GM12878 (cell line): ENCODE results near the gene TRPC5OS. TPM values are rescaled to one million over a fixed set of nuclear protein-coding genes. Genes with fewer than 3 reads are reported as not detected.

ENCODE experiments used
- ATAC-seq: fragments of 200-7000 bp; cut with Tn5 transposase; 3 replicates; pipeline ENCODE4 v1.9.1; 2020; ENCODE audit warnings: mild to moderate bottlenecking, moderate library complexity
- BruUV-seq: library from RNA; stranded (reverse); fragments of 400-500 nt; replicated peaks from 2 replicates; lab custom pipeline; 2021; lab: Mats Ljungman, UMichigan
- CTCF ChIA-PET: fragments of 300-600 bp; sonication (Branson Sonifier 250); formaldehyde crosslinking; extraction: SDS; loops from one replicate; lab custom pipeline; 2021; ENCODE audit warnings: inconsistent platforms; lab: Yijun Ruan, JAX
- POLR2A ChIA-PET: fragments of 350-600 bp; formaldehyde crosslinking; extraction: SDS; loops from one replicate; lab custom pipeline; 2021; ENCODE audit warnings: inconsistent platforms; lab: Charles Lee
- RAD21 ChIA-PET: fragments of 300-600 bp; sonication (Branson Sonifier 250); formaldehyde crosslinking; loops from one replicate; lab custom pipeline; 2023; ENCODE audit warnings: antibody characterized with exemption; ENCODE audit not compliant: unreplicated experiment; lab: Charles Lee
- SMC1A ChIA-PET: fragments of 300-600 bp; sonication (Branson Sonifier 250); formaldehyde crosslinking; loops from one replicate; lab custom pipeline; 2023; ENCODE audit not compliant: unreplicated experiment, uncharacterized antibody; lab: Charles Lee
- DNase-seq: peaks from one replicate; pipeline ENCODE4 v3.0.0-alpha.2; 2011; ENCODE audit warnings: low read depth, low spot score
- FAIRE-seq: peaks from 3 replicates; lab custom pipeline; 2011; peaks lifted over from hg19 to GRCh38; lab: Jason Lieb, UNC
- H2AFZ ChIP-seq: 2 replicates; pipeline ENCODE4 v1.6.0; 2011; ENCODE audit warnings: low read depth, low read length, control low read depth; ENCODE audit not compliant: control insufficient read depth
- H3K27ac ChIP-seq: 2 replicates; pipeline ENCODE4 v1.5.1; 2011; ENCODE audit warnings: control low read depth; ENCODE audit not compliant: control insufficient read depth, insufficient read depth
- H3K27me3 ChIP-seq, 2 experiments: replicated peaks in 1 of 2; 2 replicates each; pipeline versions ENCODE4 v1.6.0 to v1.6.1; 2011; ENCODE audit warnings: low read length in 1 of 2; ENCODE audit not compliant: control insufficient read depth in 2 of 2, insufficient read depth in 2 of 2
- H3K36me3 ChIP-seq, 2 experiments: 2 replicates each; pipeline ENCODE4 v1.5.1; 2011; ENCODE audit warnings: low read length in 1 of 2; ENCODE audit not compliant: control insufficient read depth in 2 of 2, insufficient read depth in 2 of 2
- H3K4me1 ChIP-seq: 2 replicates; pipeline ENCODE4 v1.6.1; 2011; ENCODE audit warnings: mild to moderate bottlenecking, low read length, moderate library complexity, mixed read lengths; ENCODE audit not compliant: control insufficient read depth, insufficient read depth
- H3K4me2 ChIP-seq: 2 replicates; pipeline ENCODE4 v1.6.0; 2011; ENCODE audit warnings: control low read depth; ENCODE audit not compliant: control insufficient read depth, insufficient read depth
- H3K4me3 ChIP-seq: fragments of 200-600 bp; sonication (generic); 2 replicates; pipeline ENCODE4 v1.5.1; 2016
- H3K79me2 ChIP-seq: 2 replicates; pipeline ENCODE4 v1.6.0; 2011; ENCODE audit warnings: low read length; ENCODE audit not compliant: control insufficient read depth, insufficient read depth
- H3K9ac ChIP-seq: 2 replicates; pipeline ENCODE4 v1.8.0; 2011; ENCODE audit warnings: low read length, control low read depth, mixed read lengths; ENCODE audit not compliant: control insufficient read depth, insufficient read depth
- H3K9me3 ChIP-seq: replicated peaks from 3 replicates; pipeline ENCODE4 v1.5.1; 2011; ENCODE audit warnings: mild to moderate bottlenecking, low read length; ENCODE audit not compliant: control insufficient read depth, insufficient read depth
- H4K20me1 ChIP-seq: 2 replicates; pipeline ENCODE4 v1.6.0; 2011; ENCODE audit not compliant: control insufficient read depth, insufficient read depth
- BCL11A ChIP-seq: IDR thresholded peaks from 2 replicates; pipeline ENCODE4 v1.6.1; 2011; ENCODE audit warnings: low read depth, low read length
- CHD4 ChIP-seq: fragments of 200-600 bp; sonication (generic); IDR thresholded peaks from 2 replicates; pipeline ENCODE4 v1.6.1; 2016; ENCODE audit warnings: mild to moderate bottlenecking
- FOXM1 ChIP-seq: IDR thresholded peaks from 2 replicates; pipeline ENCODE4 v1.6.1; 2012; ENCODE audit warnings: low read depth, mild to moderate bottlenecking, inconsistent platforms, low read length, moderate library complexity
- IRF4 ChIP-seq: IDR thresholded peaks from 2 replicates; pipeline ENCODE4 v1.6.1; 2011; ENCODE audit warnings: low read depth, low read length
- KLF5 ChIP-seq: fragments of 450-650 bp; IDR thresholded peaks from 2 replicates; pipeline ENCODE4 v1.6.1; 2014; ENCODE audit warnings: mild to moderate bottlenecking; ENCODE audit not compliant: partially characterized antibody
- MEF2A ChIP-seq: IDR thresholded peaks from 2 replicates; pipeline ENCODE4 v1.6.1; 2011; ENCODE audit warnings: low read depth, mild to moderate bottlenecking, low read length, moderate library complexity; ENCODE audit not compliant: insufficient read depth
- NRF1 ChIP-seq: conservative IDR thresholded peaks from 2 replicates; pipeline ENCODE4 v1.6.1; 2011; ENCODE audit warnings: mild to moderate bottlenecking, low read depth, low read length, improper control_type of control experiment
- POU2F2 ChIP-seq: IDR thresholded peaks from 3 replicates; pipeline ENCODE4 v1.6.1; 2011; ENCODE audit warnings: low read depth, mild to moderate bottlenecking, low read length, borderline replicate concordance
- SMAD1 ChIP-seq: fragments of 450-650 bp; IDR thresholded peaks from 2 replicates; pipeline ENCODE4 v1.6.1; 2018; ENCODE audit warnings: mild to moderate bottlenecking, low read depth; ENCODE audit not compliant: partially characterized antibody
- SMAD5 ChIP-seq: IDR thresholded peaks from 2 replicates; pipeline ENCODE4 v1.6.1; 2016; ENCODE audit warnings: antibody characterized with exemption, low read depth
- SMARCA5 ChIP-seq: fragments of 450-650 bp; IDR thresholded peaks from 2 replicates; pipeline ENCODE4 v1.6.1; 2017; ENCODE audit warnings: mild to moderate bottlenecking
- SUZ12 ChIP-seq: fragments of 200-600 bp; sonication (generic); IDR thresholded peaks from one replicate; pipeline ENCODE4 v1.6.1; 2018; ENCODE audit warnings: antibody characterized with exemption, mild to moderate bottlenecking; ENCODE audit not compliant: unreplicated experiment
- WRNIP1 ChIP-seq: IDR thresholded peaks from 2 replicates; pipeline ENCODE4 v1.6.1; 2011; ENCODE audit warnings: low read depth, low read length, improper control_type of control experiment, borderline replicate concordance
- ZNF687 ChIP-seq: fragments of 450-650 bp; IDR thresholded peaks from 2 replicates; pipeline ENCODE4 v1.6.1; 2017; ENCODE audit warnings: mild to moderate bottlenecking, moderate library complexity
- WGBS: methylation state at CpG from one replicate; pipeline ENCODE4 v1.1.6; 2016; ENCODE audit warnings: low lambda C conversion rate; ENCODE audit not compliant: insufficient replicate concordance, insufficient coverage; ENCODE audit errors: missing lambda C conversion rate; 5-methylcytosine and 5-hydroxymethylcytosine counted together
- in situ Hi-C: fragments of 300-500 bp; cut with MboI; formaldehyde crosslinking; loops from 9 replicates; pipeline ENCODE4 v1.14.3; 2018; ENCODE audit warnings: mixed read lengths
- intact Hi-C: fragments of 100-400 bp; cut with micrococcal nuclease; formaldehyde crosslinking; loops from one replicate; pipeline ENCODE4 v1.14.2; 2022; ENCODE audit not compliant: unreplicated experiment
- polyA plus RNA-seq, 11 experiments: library from polyadenylated mRNA; depleted of rRNA in 4 of 11; unstranded in 6 of 11; stranded (reverse) in 5 of 11; fragments of >200 nt; fragmentation: Nextera tagmentation in 4 of 11; fragmentation: Illumina TruSeq in 1 of 11; extraction: Ambion mirVana in 4 of 11; extraction: Trizol in 1 of 11; gene quantifications; 1 replicate in 1 of 11; 2 replicates in 10 of 11; pipeline versions ENCODE4 v1.2.1 to v1.2.3, GENCODE V29; 2011 to 2016; ENCODE audit warnings: inconsistent platforms in 2 of 11, missing spikeins in 2 of 11, low read depth in 1 of 11
- total RNA-seq, 4 experiments: library from RNA; depleted of rRNA in 3 of 4; stranded (reverse); fragments of >200 nt in 3 of 4; fragmentation: Illumina TruSeq in 1 of 4; extraction: Trizol in 1 of 4; gene quantifications; 2 replicates each; pipeline versions ENCODE4 v1.2.1 to v1.2.3, GENCODE V29; 2013 to 2021
- TF ChIP-seq, protein P1 (sequence below): fragments of 450-650 bp; IDR thresholded peaks from 2 replicates; pipeline ENCODE4 v1.6.1; 2017; ENCODE audit warnings: borderline replicate concordance
- TF ChIP-seq, protein P2 (sequence below): IDR thresholded peaks from 2 replicates; pipeline ENCODE4 v1.6.1; 2011; ENCODE audit warnings: low read depth, mild to moderate bottlenecking, low read length, moderate library complexity, borderline replicate concordance; ENCODE audit errors: extremely low read depth

Gene TRPC5OS
- total and polyA plus RNA-seq, 10 of the 15 experiments (the other 5 are each of a cell fraction or from before 2014, with no cell fraction given), result 0.06 to 0.40 (median 0.10) TPM; not detected in 4

DNA sequence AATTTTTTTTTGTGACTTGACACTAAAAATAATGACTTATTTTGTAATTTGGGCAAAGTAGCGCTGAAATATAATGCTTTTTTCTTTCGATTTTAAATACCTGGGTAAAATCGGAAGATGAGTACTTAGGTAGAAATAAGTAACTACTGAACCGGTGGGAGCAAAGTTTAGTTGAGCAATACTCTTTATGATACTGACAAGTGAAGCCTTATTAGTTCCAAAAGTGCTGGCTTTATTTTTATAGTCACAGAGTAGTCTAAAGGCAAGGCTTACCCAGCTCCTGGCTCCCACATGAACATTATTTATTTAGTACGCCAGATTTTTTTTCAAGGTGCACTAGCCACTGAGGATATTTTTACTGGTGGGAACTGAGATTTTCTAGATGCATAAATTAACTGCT is 14.4 kb upstream of the TRPC5OS start:
- no peaks in the 10 kb centered on the region for H4K20me1 ChIP-seq
- H3K4me2 ChIP-seq, result no peak overlapping the region
- ATAC-seq (no peak), DNase-seq (no peak), FAIRE-seq (no peak)
- RAD21 ChIA-PET, result no interaction called here
- CTCF ChIA-PET, result interaction anchor here (0.8 kb wide), 1 partner anchor 9 kb away, joined by 4 read pairs; no protein-coding TSS in a partner anchor
- POLR2A ChIA-PET, result no interaction called here
- H3K4me1 ChIP-seq, result no peaks in the 10 kb centered on the region
- no peak overlapping the region for H3K4me3 ChIP-seq
- BruUV-seq, result no TSS peak
- no peaks in the 10 kb centered on the region for H3K36me3 ChIP-seq
- WGBS, result 71% methylated on average over 5 of the region's 5 CpGs
- in situ Hi-C loops (loop anchor here (25.0 kb wide), 1 partner anchor 776 kb away; no protein-coding TSS in a partner anchor), intact Hi-C loops (loop anchor here (10.0 kb wide), 1 partner anchor 873 kb away; no protein-coding TSS in a partner anchor)
- SMC1A ChIA-PET, result no interaction called here
- H3K79me2 ChIP-seq, result no peaks in the 10 kb centered on the region
- H2AFZ ChIP-seq, result no peak overlapping the region
- H3K9me3 ChIP-seq, result no peaks in the 10 kb centered on the region
- H3K9ac ChIP-seq, result no peak overlapping the region
- TF ChIP-seq SUZ12 (no peak), FOXM1 (no peak), SMAD1 (no peak), SMAD5 (no peak), NRF1 (no peak), POU2F2 (no peak), ZNF687 (no peak), WRNIP1 (no peak), MEF2A (no peak), SMARCA5 (no peak), KLF5 (no peak), IRF4 (no peak), CHD4 (no peak), BCL11A (no peak)
- TF ChIP-seq, protein P1, sequence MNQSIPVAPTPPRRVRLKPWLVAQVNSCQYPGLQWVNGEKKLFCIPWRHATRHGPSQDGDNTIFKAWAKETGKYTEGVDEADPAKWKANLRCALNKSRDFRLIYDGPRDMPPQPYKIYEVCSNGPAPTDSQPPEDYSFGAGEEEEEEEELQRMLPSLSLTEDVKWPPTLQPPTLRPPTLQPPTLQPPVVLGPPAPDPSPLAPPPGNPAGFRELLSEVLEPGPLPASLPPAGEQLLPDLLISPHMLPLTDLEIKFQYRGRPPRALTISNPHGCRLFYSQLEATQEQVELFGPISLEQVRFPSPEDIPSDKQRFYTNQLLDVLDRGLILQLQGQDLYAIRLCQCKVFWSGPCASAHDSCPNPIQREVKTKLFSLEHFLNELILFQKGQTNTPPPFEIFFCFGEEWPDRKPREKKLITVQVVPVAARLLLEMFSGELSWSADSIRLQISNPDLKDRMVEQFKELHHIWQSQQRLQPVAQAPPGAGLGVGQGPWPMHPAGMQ, result no peak
- TF ChIP-seq, protein P2, sequence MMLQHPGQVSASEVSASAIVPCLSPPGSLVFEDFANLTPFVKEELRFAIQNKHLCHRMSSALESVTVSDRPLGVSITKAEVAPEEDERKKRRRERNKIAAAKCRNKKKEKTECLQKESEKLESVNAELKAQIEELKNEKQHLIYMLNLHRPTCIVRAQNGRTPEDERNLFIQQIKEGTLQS, result no peak
- no peaks in the 10 kb centered on the region; a peak in 1 of 4 replicates for H3K27me3 ChIP-seq
- H3K27ac ChIP-seq, result no peak overlapping the region
